ENCODE measurements around the gene POLR1B.
"Not testable (repeated sequence)": the region's sequence is repeated elsewhere in the genome, so short reads cannot be mapped to it uniquely, and the experiment has no call there.

POLR1B gene

GRCh38 chr2:112542984-112543661, 858 bp downstream of the POLR1B start:
- ChIA-PET POLR2A (interaction anchor here (0.7 to 1.3 kb wide), 2 partner anchors 9 to 223 kb away, joined by 3 read pairs; no protein-coding TSS in a partner anchor), CTCF (interaction anchor here (0.7 to 2.7 kb wide), 7 partner anchors 10 to 342 kb away, joined by 3 to 6 read pairs (median 3); no protein-coding TSS in a partner anchor)
- TF ChIP-seq CTCF (IDR thresholded peaks at IDR 0.05; ENCODE audit: control extremely low read depth, extremely low read depth, low read depth, missing control alignments): no peak
- no peak for DNase-seq (ENCODE audit: extremely low spot score)

GRCh38 chr2:112547333-112547732, 5.1 kb downstream of the POLR1B start:
- no peak for TF ChIP-seq CTCF (IDR thresholded peaks at IDR 0.05; ENCODE audit: control extremely low read depth, extremely low read depth, low read depth, missing control alignments)
- ChIA-PET POLR2A (no interaction called here), CTCF (interaction anchor here (0.9 to 1.5 kb wide), 5 partner anchors 10 to 288 kb away, joined by 3 to 4 read pairs (median 3); no protein-coding TSS in a partner anchor)
- DNase-seq (ENCODE audit: extremely low spot score): no peak

GRCh38 chr2:112548980-112549379, 6.7 kb downstream of the POLR1B start:
- no peak for DNase-seq (ENCODE audit: extremely low spot score)
- POLR2A ChIA-PET: no interaction called here
- no peak for TF ChIP-seq CTCF (IDR thresholded peaks at IDR 0.05; ENCODE audit: control extremely low read depth, extremely low read depth, low read depth, missing control alignments)
- CTCF ChIA-PET: interaction anchor here (1.2 to 1.3 kb wide), 2 partner anchors 19 to 290 kb away, joined by 3 read pairs; no protein-coding TSS in a partner anchor

- no peak for TF ChIP-seq CTCF (IDR thresholded peaks at IDR 0.05; ENCODE audit: control extremely low read depth, extremely low read depth, low read depth, missing control alignments)
- ChIA-PET POLR2A (no interaction called here), CTCF (interaction anchor here (1.2 to 1.7 kb wide), 5 partner anchors 8 to 119 kb away, joined by 3 to 6 read pairs (median 3); no protein-coding TSS in a partner anchor)
- DNase-seq (ENCODE audit: extremely low spot score): no peak
These were observed 23.8 kb downstream of the POLR1B start for GRCh38 chr2:112566104-112566503.

GRCh38 chr2:112566508-112566907, 24.2 kb downstream of the POLR1B start:
- CTCF ChIA-PET: interaction anchor here (1.3 to 1.7 kb wide), 2 partner anchors 22 to 119 kb away, joined by 3 to 6 read pairs; no protein-coding TSS in a partner anchor
- DNase-seq (ENCODE audit: extremely low spot score); POLR2A ChIA-PET: not testable (repeated sequence)

GRCh38 chr2:112572005-112572404, 29.7 kb downstream of the POLR1B start:
- ChIA-PET POLR2A (no interaction called here), CTCF (interaction anchor here (1.2 kb wide), 1 partner anchor 12 kb away, joined by 5 read pairs; no protein-coding TSS in a partner anchor)
- TF ChIP-seq CTCF (IDR thresholded peaks at IDR 0.05; ENCODE audit: control extremely low read depth, extremely low read depth, low read depth, missing control alignments): no peak
- no peak for DNase-seq (ENCODE audit: extremely low spot score)

GRCh38 chr2:112577756-112578155, 35.5 kb downstream of the POLR1B start:
- no peak for DNase-seq (ENCODE audit: extremely low spot score)
- ChIA-PET CTCF (interaction anchor here (0.7 to 1.5 kb wide), 3 partner anchors 23 to 148 kb away, joined by 3 to 4 read pairs (median 3); no protein-coding TSS in a partner anchor), POLR2A (interaction anchor here (0.6 kb wide), 1 partner anchor 28 kb away, joined by 3 read pairs; no protein-coding TSS in a partner anchor)
- no peak for TF ChIP-seq CTCF (IDR thresholded peaks at IDR 0.05; ENCODE audit: control extremely low read depth, extremely low read depth, low read depth, missing control alignments)
